H1 (cell line): ENCODE measurements around the gene PSPC1. TPM values are rescaled to one million over a fixed set of nuclear protein-coding genes. Genes with fewer than 3 reads are reported as not detected.

Experiments
- EGR1 ChIP-seq: IDR thresholded peaks from 2 replicates; pipeline ENCODE4 v1.6.1; 2011; ENCODE audit warnings: low read depth, low read length, borderline replicate concordance
- HDAC2 ChIP-seq, 2 experiments: fragments of 300-600 bp in 1 of 2; sonication (generic) in 1 of 2; IDR thresholded peaks; 2 replicates each; pipeline ENCODE4 v1.6.1; 2011 to 2012; ENCODE audit warnings: low read depth in 2 of 2, low read length in 2 of 2, mild to moderate bottlenecking in 2 of 2, moderate library complexity in 2 of 2, borderline replicate concordance in 1 of 2, inconsistent platforms in 1 of 2
- MAX ChIP-seq: IDR thresholded peaks from 2 replicates; pipeline ENCODE4 v1.6.1; 2012; ENCODE audit warnings: inconsistent platforms
- PHF8 ChIP-seq: fragments of 200-600 bp; sonication (generic); conservative IDR thresholded peaks from 2 replicates; pipeline ENCODE4 v1.7.1; 2012; ENCODE audit warnings: low read depth, mild to moderate bottlenecking, inconsistent platforms, low read length, moderate library complexity
- SIX5 ChIP-seq: IDR thresholded peaks from 2 replicates; pipeline ENCODE4 v1.6.1; 2011; ENCODE audit warnings: mild to moderate bottlenecking, low read depth, low read length
- SP2 ChIP-seq: IDR thresholded peaks from 2 replicates; pipeline ENCODE4 v1.6.1; 2012; ENCODE audit warnings: mild to moderate bottlenecking, low read length, inconsistent platforms
- SUZ12 ChIP-seq: fragments of 200-600 bp; sonication (generic); IDR thresholded peaks from 2 replicates; pipeline ENCODE4 v1.6.1; 2012; ENCODE audit warnings: mild to moderate bottlenecking, inconsistent platforms, low read length, moderate library complexity, mixed read lengths
- ZNF274 ChIP-seq: IDR thresholded peaks from 2 replicates; pipeline ENCODE4 v1.7.0; 2012; ENCODE audit warnings: low read length, borderline replicate concordance; ENCODE audit errors: extremely low read depth
- polyA plus RNA-seq, 7 experiments: library from polyadenylated mRNA; depleted of rRNA in 3 of 7; stranded (reverse) in 5 of 7; unstranded in 2 of 7; fragments of >200 nt in 5 of 7; fragments of 200-250 nt in 2 of 7; gene quantifications; 1 replicate in 5 of 7; 2 replicates in 1 of 7; 4 replicates in 1 of 7; pipeline versions ENCODE4 v1.2.1 to v1.2.3, GENCODE V29; 2011 to 2013; ENCODE audit warnings: missing spikeins in 2 of 7, mixed read lengths in 2 of 7
- total RNA-seq: library from RNA; stranded (reverse); fragmentation: NEBNext Ultra II Directional; extraction: Animal tissue kit (Norgen Biotek cat#: 25700); gene quantifications from 2 replicates; pipeline ENCODE4 v1.2.1, GENCODE V29; 2021
- TF ChIP-seq, protein P1 (sequence below): fragments of 300-600 bp; sonication (generic); IDR thresholded peaks from 2 replicates; pipeline ENCODE4 v1.7.1; 2012; ENCODE audit warnings: low read length, moderate library complexity, mild to moderate bottlenecking, inconsistent platforms; ENCODE audit not compliant: insufficient replicate concordance

The PSPC1 gene
- total and polyA plus RNA-seq, 2 of the 8 experiments (the other 6 are each of a cell fraction or from before 2014, with no cell fraction given) = 53.4 to 97.4 TPM

DNA sequence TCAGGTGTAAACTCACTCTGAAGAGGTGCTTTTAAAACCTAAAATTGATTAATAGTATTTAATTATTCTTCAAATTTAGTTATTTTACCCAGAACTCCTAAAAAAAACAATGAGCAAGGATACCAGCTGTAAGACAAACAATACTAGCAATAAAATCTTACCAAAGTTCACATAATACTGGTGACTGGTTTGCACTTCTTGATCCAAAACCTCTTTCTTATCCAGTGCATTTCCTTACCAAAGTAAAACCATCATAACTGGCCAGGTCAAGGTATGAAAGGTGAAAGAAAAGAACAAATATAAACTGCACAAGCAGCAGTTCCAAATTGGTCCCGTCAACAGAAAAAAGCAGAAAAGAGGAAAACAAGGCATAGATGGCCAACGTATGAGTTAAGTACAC is 62.7 kb downstream of the PSPC1 start (continued):
- TF ChIP-seq, protein P1, sequence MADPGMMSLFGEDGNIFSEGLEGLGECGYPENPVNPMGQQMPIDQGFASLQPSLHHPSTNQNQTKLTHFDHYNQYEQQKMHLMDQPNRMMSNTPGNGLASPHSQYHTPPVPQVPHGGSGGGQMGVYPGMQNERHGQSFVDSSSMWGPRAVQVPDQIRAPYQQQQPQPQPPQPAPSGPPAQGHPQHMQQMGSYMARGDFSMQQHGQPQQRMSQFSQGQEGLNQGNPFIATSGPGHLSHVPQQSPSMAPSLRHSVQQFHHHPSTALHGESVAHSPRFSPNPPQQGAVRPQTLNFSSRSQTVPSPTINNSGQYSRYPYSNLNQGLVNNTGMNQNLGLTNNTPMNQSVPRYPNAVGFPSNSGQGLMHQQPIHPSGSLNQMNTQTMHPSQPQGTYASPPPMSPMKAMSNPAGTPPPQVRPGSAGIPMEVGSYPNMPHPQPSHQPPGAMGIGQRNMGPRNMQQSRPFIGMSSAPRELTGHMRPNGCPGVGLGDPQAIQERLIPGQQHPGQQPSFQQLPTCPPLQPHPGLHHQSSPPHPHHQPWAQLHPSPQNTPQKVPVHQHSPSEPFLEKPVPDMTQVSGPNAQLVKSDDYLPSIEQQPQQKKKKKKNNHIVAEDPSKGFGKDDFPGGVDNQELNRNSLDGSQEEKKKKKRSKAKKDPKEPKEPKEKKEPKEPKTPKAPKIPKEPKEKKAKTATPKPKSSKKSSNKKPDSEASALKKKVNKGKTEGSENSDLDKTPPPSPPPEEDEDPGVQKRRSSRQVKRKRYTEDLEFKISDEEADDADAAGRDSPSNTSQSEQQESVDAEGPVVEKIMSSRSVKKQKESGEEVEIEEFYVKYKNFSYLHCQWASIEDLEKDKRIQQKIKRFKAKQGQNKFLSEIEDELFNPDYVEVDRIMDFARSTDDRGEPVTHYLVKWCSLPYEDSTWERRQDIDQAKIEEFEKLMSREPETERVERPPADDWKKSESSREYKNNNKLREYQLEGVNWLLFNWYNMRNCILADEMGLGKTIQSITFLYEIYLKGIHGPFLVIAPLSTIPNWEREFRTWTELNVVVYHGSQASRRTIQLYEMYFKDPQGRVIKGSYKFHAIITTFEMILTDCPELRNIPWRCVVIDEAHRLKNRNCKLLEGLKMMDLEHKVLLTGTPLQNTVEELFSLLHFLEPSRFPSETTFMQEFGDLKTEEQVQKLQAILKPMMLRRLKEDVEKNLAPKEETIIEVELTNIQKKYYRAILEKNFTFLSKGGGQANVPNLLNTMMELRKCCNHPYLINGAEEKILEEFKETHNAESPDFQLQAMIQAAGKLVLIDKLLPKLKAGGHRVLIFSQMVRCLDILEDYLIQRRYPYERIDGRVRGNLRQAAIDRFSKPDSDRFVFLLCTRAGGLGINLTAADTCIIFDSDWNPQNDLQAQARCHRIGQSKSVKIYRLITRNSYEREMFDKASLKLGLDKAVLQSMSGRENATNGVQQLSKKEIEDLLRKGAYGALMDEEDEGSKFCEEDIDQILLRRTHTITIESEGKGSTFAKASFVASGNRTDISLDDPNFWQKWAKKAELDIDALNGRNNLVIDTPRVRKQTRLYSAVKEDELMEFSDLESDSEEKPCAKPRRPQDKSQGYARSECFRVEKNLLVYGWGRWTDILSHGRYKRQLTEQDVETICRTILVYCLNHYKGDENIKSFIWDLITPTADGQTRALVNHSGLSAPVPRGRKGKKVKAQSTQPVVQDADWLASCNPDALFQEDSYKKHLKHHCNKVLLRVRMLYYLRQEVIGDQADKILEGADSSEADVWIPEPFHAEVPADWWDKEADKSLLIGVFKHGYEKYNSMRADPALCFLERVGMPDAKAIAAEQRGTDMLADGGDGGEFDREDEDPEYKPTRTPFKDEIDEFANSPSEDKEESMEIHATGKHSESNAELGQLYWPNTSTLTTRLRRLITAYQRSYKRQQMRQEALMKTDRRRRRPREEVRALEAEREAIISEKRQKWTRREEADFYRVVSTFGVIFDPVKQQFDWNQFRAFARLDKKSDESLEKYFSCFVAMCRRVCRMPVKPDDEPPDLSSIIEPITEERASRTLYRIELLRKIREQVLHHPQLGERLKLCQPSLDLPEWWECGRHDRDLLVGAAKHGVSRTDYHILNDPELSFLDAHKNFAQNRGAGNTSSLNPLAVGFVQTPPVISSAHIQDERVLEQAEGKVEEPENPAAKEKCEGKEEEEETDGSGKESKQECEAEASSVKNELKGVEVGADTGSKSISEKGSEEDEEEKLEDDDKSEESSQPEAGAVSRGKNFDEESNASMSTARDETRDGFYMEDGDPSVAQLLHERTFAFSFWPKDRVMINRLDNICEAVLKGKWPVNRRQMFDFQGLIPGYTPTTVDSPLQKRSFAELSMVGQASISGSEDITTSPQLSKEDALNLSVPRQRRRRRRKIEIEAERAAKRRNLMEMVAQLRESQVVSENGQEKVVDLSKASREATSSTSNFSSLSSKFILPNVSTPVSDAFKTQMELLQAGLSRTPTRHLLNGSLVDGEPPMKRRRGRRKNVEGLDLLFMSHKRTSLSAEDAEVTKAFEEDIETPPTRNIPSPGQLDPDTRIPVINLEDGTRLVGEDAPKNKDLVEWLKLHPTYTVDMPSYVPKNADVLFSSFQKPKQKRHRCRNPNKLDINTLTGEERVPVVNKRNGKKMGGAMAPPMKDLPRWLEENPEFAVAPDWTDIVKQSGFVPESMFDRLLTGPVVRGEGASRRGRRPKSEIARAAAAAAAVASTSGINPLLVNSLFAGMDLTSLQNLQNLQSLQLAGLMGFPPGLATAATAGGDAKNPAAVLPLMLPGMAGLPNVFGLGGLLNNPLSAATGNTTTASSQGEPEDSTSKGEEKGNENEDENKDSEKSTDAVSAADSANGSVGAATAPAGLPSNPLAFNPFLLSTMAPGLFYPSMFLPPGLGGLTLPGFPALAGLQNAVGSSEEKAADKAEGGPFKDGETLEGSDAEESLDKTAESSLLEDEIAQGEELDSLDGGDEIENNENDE = no peak
- TF ChIP-seq SUZ12 (no peak), PHF8 (no peak), MAX (no peak), ZNF274 (no peak), EGR1 (no peak), SP2 (no peak), SIX5 (no peak), HDAC2 (IDR thresholded peaks at IDR 0.05; ENCODE audit: borderline replicate concordance in 1 of 2, low read depth in 2 of 2, low read length in 2 of 2) (no peak)
- TF ChIP-seq, all 59 proteins: peak for 0
